Right lung (tissue), 5 donors: ENCODE results near the gene CTSF. TPM values are rescaled to one million over a fixed set of nuclear protein-coding genes. Genes with fewer than 3 reads are reported as not detected.
"Not testable (repeated sequence)": the region's sequence is repeated elsewhere in the genome, so short reads cannot be mapped to it uniquely, and the experiment has no call there.

Source experiments
- DNase-seq, 2 donors: peaks; one replicate each; pipeline ENCODE4 v3.0.0-alpha.2; 2013
- polyA plus RNA-seq, 5 donors: library from polyadenylated mRNA; unstranded; fragments of 120-200 nt; gene quantifications; one replicate each; pipeline versions ENCODE4 v1.2.1 to v1.2.3, GENCODE V29; 2013; ENCODE audit warnings: inconsistent platforms in 1 of 5, low replicate concordance in 1 of 5; ENCODE audit not compliant: insufficient read length in 5 of 5, insufficient read depth in 1 of 5

The CTSF gene
- polyA plus RNA-seq, 5 donors = 33.9 to 54.7 (median 51.8) TPM

GRCh38 chr11:66561178-66561974 is 7.0 kb downstream of the CTSF start:
- no peak for DNase-seq

- no peak for DNase-seq
Measured at GRCh38 chr11:66559866-66560676, 8.3 kb downstream of the CTSF start.

DNA sequence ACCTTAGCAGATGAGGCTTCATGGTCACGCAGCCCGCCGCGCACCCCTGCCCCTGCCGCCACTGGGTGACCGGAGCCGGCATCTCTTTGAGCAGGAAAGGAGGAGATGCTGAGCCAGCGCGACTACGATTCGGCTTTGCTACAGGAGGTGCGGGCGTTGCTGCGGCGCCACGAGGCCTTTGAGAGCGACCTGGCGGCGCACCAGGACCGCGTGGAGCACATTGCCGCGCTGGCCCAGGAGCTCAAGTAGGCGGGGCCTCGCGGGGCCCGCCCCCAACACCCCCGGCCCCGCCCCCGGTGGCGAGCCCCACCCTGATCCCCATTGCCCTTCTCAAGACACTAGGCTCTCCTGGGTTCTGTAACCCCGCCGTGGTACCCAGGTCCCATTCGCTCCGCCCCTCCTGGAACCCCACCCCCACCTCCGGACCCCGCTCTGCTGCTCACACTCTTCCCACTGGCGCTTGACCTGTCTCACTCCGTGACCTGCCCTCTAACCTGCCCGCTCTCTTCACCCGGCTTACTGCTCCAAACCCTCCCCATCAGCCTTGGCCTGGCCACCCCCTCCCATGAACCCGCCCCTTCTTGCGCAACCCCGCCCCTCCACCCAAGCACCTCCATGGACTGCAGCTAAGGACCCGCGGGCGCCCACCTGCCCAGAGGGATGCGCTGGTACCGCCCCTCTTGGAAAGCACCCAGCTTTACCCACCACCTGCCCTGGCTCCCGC is 9.1 kb downstream of the CTSF start:
- DNase-seq = no peak

DNA sequence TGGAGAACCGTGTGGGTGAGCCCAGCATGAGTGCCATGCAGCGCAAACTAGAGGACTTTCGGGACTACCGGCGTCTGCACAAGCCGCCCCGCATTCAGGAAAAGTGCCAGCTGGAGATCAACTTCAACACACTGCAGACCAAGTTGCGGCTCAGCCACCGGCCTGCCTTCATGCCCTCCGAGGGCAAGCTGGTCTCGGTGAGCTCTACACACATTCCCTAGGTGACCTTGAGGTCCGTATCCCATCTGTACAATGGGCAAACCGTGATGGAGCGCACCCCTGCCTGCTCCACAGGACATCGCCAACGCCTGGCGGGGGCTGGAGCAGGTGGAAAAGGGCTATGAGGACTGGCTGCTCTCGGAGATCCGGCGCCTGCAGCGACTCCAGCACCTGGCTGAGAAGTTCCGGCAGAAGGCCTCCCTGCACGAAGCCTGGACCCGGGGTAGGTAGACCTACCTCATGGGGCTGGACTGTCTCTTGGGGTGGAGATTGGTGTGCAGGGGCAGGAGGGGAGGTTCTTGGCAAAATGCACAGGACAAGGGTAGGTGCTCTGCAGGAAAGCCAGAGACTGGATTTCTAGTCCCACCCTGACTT is 10.6 kb downstream of the CTSF start:
- no peak for DNase-seq

DNA sequence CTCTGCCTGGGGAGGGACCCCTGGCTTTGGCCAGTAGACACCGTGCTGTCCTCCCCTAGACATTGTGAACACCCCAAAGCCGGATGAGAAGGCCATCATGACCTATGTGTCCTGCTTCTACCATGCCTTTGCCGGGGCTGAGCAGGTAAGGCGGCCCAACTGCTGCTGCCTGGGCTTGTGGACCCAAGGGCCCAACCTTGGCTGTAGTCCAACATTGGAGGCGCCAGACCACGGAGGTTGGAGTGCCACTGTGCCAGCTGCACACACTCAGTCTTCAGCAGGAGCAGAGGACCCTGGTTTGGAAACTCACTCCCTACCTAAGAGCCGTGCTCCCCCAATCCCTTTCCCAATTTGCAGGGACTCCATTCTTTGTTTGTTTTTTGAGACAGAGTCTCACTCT is 12.3 kb downstream of the CTSF start:
- DNase-seq = no peak

DNA sequence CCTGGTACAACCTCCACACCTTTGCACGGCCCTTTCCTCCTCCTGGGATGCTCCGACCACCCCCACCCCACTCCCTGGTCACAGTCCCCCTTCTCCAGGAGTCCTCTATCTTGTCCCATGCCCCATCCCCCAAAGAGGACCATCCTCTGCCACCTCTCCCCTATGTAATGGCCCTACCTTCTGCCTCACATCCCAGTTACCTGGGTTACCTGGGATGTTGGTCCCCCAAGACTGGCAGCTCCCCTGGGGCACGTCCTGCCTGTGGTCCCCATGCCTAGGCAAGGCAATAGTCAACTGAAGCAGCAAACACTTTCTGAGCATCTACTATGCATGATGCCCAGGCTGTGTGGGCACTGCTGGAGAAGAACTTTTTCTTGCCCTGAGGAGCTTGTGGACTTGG is 13.0 kb downstream of the CTSF start:
- no peak for DNase-seq

- no peak for DNase-seq
Measured at GRCh38 chr11:66554602-66555001, 13.8 kb downstream of the CTSF start.

GRCh38 chr11:66550887-66551286 is 17.5 kb downstream of the CTSF start:
- DNase-seq = no peak

GRCh38 chr11:66549696-66550095 is 18.7 kb downstream of the CTSF start:
- DNase-seq = no peak

DNA sequence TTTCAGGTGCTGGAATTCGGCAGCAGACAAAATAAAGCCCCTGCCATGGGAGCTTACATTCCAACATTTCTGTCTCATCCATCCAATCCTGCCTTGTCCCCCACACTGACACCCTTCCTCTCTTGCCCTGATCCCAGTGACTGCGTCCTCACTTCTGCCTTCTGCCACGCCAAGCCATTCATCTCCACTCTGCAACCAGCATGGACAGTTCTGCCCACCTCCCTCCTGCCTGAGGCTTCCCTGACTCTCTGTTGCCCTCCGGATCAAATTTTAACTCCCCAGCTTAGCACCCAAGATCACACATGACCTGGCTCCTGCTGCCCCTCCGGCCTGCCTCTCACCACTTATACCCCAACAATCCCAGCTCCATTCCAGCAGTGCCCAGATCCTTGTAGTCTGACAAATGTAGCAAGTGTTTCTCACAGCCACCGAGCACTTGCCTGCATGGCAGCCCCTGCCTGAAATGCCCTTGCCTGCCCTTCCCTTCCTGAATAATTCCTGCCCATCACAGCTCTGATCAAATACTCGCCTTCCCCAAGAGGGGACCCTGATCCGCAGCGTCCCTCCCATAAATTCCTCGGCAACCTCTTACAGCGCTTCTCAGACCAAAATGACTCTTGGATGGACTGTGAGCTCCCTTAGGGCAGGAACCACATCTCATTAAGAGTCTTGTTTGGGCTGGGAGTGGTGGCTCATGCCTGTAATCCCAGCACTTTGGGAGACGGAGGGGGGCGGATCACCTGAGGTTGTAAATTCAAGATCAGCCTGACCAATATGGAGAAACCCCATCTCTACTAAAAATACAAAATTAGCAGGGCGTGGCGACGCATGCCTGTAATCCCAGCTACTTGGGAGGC is 19.4 kb downstream of the CTSF start:
- no peak for DNase-seq

DNA sequence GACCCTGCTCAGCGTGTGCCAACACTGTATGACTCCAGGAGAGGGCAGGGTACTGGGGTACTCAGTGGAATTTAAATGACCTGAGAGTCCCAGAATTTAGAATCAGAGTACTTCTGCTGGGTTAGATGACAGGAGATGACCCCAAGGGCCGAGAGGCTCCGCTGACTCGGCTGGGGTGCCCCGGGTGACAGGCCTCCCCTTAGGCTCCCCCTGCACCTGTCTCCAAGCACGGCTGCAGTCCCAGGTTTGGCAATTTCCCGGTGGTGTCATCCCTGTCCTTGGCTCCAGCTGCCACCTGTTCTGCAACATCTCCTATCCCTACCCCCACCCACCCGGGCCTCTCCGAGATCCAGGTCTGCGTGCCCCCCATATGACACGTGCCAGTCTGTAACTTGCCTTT is 20.4 kb downstream of the CTSF start:
- DNase-seq = no peak

DNA sequence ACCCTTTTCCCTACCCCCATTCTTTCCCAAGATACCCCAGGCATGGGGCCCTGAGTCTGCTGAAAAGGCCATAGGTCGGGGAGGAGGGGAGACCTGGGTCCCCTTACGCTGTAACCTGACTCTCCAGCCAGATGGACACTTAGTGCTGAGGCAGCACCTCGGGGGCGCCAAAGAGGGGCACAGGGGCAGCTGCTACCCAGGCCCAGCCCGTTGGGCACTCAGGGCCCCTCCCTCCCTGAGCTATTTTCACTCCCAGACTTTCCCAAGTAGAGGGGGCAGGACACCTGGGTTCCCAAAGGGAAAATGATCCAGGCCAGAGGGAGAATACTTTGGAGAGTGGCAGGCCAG is 20.8 kb downstream of the CTSF start:
- DNase-seq = no peak

DNA sequence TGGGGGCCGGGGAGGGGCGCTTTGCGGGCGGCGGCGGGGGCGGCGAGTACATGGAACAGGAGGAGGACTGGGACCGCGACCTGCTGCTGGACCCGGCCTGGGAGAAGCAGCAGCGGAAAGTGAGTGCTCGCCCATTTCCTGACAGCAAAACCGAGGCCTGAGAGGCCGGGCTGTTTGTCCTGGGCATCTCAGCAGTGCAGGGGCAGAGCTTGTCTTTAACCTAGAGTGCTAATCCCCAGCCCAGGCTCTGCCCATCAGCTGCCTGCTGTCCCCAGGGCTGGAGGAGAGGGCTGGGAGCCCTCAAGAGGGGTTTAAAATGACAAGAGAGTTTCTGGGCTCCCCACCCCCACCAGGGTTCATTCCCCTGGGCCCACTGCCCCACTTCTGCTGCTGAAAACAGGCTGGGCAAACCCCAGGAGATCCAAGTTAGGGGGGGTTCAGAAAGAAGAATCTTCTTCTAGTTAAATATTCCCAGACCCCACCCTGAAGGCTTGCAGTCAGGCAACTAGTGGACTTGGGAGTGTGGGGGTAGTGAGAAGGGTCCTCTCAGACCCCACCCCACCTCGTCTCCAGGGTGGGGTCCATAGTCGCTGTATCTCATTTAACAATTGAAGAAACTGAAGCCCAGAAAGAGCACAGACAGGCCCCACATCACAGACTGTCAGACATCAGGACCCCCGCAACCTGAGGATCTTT is 21.3 kb downstream of the CTSF start:
- no peak for DNase-seq

GRCh38 chr11:66546368-66546965 is 21.9 kb downstream of the CTSF start, which contains the start of gene ACTN3:
TSS of gene ACTN3 (plus strand) at chr11:66546903. CDS start at chr11:66546938, 35 bp downstream.
- DNase-seq = no peak

DNA sequence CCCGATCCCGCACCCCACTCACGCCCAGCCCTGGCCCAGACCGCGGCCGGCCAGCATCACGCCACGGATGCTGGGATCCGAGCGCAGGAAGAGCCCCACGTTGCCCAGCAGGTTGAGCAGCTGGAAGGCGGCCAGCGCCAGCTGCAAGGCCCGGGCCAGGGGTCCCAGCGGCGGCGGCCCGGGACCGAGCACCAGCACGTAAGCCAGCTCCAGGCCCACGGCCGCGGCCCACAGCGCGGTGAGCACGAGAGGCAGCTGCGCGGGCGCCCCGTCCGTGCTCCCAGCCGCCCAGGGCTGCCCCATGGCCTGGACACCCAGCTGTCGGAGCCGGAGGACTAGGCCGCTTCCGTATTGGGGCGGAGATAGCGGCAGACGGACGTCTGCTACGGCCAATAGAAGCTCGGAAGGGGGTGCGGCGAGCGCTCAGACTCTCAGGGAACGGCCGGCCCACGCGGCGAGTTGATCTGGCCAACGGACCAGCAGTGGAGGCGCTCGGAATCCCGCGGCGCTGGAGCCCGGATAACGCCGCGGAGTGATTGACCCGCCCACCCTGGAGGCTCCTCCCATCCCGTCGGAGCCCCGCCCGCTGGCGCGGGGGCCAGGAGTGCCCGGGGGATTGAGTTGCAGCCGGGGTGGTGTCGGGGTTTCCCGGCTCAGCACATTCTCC is 22.6 kb downstream of the CTSF start, which contains the start of gene ZDHHC24:
ZDHHC24 (minus strand) TSS at position 348 of the 667 bp plus-strand sequence; CDS start at position 303, 45 bp downstream.
- peak; percentile 87 to 89 for DNase-seq

DNA sequence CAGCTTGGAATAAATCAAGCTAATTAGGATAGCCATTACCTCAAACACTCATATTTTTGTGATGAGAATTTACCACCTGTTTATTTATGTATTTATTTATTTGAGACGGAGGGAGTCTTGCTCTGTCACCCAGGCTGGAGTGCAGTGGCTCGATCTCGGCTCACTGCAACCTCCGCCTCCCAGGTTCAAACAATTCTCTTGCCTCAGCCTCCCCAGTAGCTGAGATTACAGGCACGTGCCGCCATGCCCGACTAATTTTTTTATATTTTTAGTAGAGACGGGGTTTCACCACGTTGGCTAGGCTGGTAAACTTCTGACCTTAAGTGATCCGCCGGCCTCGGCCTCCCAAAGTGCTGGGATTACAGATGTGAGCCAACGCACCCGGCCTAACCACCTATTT is 23.5 kb downstream of the CTSF start:
- not testable (repeated sequence) for DNase-seq

DNA sequence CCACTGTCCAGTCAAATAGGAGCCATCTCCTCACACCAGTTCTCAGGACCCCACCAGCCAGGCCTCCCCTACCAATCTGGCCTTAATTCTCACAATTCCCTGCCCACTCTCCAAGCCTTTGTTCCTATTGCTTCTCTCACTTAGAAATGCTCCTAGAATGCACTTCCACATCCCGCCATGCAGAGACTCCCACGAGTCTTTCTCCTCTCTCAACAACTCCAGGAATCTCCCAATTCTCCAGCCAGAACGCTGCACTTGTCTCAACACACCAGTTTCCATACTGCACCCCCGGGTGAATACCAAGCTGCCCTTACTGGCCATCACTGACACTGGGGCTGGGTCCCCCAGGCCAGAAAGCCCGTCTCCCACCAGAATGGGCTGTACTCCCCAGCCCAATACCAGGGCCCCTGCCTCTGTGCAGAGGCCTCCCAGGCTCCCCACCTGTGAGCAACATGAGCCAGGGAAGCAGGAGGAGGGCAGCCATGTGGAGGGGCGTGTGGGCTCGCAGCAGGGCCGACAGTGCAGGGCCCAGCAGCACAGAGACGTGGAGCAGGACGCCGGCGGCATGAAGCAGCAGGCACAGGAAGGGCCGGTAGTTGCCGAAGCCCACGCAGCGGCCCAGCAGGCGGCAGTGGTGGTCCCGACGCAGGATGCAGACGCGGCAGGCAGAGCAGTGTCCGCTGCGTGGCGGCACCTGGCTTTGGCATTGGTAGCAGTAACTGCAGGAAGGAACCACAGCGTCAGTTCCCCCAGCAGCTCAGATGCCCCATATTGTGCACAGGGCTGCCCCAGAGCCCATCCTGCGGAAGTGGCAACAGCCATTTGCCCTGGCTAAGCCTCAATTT is 24.9 kb downstream of the CTSF start:
- peak; percentile 39 to 55 for DNase-seq

GRCh38 chr11:66542362-66542761 is 26.0 kb downstream of the CTSF start:
- DNase-seq = no peak
